Ecto neural progenitor cell (in vitro differentiated cells): ENCODE measurements around the gene ZNF816.
"Not testable (repeated sequence)": the region's sequence is repeated elsewhere in the genome, so short reads cannot be mapped to it uniquely, and the experiment has no call there.

Experiments
- DNase-seq: peaks from one replicate; pipeline ENCODE4 v3.0.0-alpha.2; 2018; ENCODE audit warnings: low spot score

ZNF816 gene

DNA sequence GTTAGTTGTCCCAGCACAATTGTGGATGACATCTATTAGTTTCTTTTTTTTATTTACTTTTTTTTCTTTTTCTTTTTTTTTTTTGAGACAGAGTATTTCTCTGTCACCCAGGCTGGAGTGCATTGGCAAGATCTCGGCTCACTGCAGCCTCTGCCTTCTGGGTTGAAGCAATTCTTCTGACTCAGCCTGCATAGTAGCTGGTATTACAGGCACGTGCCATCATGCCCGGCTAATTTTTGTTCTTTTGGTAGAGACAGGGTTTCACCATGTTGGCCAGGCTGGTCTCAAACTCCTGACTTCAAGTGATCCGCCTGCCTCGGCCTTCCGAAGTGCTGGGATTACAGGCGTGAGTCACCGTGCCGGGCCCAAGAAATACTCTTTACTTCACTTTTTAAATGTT, 38.0 kb downstream of the ZNF816 start:
- not testable (repeated sequence) for DNase-seq

DNA sequence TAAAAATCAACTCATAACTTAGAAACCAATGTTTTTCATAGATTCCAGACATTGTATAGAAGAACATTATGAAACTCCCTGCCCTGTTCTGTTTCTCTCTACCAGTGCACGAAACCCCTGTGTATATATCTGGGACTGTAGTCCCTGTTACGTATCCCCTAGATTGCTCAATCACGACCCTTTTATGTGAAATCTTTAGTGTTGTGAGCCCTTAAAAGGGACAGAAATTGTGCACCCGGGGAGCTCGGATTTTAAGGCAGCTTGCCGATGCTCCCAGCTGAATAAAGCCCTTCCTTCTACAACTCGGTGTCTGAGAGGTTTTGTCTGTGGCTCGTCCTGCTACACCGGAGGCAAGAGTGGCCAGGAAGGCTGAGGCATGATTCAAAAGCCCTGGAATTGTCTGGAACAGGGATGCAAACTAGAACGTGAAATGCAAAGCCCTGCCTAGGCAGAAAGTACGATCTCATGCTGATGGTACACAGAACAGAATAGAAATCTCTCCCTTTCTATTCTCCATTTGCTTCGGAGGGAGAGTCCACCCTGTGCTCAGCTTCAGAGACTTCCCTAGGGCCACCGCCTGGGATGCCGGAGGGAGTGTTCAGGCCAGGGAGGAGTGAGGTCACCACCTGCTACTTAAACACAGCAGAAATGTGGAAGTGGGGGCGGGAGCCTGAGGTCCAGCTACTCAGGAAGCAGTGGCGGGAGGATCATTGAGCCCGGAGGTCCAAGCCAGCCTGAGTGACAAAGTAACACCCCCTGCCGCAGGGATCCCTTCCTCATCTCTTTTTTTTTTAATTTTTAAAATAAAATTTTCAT, 38.7 kb downstream of the ZNF816 start:
- DNase-seq, result no peak

DNA sequence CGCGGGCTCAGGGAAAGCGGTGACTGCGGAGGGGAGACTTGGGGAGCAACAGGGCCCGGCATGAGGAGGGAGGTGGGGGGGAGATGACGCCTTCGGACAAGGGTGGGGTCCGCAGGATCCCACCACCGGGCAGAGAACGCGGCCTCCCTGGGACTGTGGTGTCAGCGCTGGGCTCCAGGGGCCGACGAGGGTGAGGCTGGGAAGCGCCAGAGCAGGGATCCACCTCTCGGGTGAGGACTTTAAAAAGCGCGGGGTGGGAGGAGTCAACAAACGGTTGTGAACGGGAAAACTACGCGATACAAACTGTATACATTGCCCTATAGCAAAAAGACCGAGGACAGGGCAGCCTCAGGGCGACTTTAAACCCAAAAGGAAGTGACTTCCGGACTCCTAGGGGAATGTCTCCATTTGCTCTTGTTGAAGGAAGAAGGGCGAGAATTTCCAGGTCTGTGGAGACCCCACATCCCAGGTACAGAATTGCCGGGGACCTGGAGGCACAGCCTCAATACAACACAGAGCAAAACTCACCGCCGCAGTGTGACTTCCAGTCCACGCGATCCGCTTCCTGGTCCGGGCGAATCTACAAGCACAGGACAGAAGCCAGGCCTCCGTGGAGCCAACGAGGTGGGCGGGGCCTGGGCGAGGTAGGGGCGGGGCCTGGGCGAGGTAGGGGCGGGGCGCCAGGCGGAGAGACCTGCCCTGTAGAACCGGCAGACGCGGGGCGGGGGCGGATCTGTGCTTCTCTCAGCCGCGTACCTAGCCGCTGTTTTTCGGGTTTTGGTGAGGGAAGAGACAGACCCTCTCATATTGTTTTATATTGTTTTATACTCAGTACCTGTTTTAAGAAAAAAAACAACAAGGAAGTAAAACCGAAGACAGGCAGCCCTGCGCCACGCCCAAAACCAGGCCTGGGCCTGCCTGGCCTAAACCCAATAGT, 39.6 kb downstream of the ZNF816 start, which contains the start of gene ZNF888:
ZNF888 (minus strand) TSS at position 588 of the 937 bp plus-strand sequence. CDS start 5,555 bp downstream, outside the sequence.
- DNase-seq, result peak; percentile 93

DNA sequence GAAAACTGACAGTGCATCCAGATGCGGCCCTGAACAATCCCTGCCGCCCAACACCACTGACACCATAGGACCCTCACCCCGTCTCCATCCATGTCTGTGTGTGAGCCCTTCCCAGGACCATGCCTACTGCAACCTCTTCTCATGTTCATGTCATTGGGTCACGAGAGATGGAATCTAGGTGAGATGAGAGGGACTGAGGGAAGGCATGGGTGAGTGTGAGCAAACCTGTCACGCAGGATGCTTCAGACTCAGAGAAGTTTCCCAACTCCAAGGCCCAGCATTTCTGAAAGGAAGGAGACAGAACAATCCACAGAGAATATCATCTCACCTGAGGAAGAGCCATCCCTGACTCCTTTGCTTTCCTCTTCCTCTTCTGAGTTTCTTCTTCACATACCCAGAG, 45.1 kb downstream of the ZNF816 start:
- no peak for DNase-seq

DNA sequence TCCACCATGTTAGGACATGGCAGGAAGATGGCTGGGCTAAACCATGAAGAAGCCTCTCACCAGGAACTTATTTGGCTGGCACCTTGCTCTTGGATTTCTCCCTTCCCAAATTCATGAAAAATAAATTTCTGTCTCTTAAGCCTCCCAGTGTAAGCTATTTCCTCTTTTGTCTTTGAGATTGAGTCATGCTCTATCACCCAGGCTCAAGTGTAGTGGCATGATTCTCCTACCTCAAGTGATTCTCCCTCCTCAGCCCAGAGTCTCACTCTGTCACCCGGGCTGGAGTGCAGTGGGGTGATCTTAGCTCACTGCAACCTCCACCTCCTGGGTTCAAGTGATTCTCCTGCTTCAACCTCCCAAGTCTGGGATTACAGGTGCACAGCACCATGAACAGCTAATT, 52.0 kb downstream of the ZNF816 start:
- DNase-seq, result no peak

DNA sequence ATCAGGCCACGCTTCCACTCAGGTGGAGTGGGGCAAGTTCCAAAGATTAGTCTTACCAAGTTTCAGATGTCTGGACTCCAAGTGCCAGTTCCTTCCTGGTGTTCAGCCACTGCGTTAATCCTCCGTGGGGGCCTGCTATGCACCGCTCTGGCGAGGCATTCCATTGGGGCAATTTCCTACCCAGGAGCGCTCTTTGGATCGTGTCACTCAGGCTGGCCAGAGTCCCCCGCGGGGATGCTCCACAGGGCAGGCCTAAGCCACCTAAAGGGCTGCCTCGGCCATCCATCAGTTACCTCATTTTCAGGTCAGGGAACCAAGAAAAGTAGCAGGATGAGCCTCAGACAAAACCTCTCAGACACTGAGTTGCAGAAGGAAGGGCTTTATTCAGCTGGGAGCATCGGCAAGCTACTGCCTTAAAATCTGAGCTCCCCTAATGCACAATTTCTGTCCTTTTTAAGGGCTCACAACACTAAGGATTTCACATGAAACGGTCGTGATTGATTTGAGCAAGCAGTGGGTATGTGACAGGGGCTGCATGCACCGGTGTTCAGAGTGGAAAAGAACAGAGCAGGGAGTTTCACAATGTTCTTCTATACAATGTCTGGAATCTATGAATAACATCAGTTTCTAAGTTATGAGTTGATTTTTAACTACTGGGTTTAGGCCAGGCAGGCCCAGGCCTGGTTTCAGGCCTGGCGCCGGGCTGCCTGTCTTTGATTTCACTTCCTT, 58.5 kb downstream of the ZNF816 start:
- DNase-seq, result not testable (repeated sequence)

DNA sequence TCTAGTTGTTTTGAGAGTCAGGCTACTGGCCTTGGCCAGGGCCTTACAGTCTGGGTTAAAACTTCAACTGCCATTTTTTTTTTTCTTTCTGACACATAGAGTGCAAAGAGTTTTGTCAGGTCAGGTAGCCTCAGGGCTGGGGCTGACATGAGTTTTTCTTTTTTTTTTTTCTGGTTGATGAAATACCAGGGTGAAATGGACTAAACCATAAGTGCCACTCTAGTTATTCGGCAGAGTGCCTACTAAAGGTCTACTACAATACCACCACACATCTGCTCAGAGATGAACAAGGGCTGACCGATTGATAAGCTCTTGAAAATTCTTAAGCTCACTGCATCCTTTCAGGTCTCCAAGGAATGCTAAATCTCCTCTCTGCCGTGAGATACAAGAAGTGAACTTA, 60.8 kb downstream of the ZNF816 start:
- DNase-seq, result no peak
